ENCODE measurements around the gene PCDH8. TPM values are rescaled to one million over a fixed set of nuclear protein-coding genes. Genes with fewer than 3 reads are reported as not detected.

Gene PCDH8
- total and polyA plus RNA-seq, 3 experiments from 2014 or later = not detected

- POLR2A ChIA-PET = no interaction called here
- CTCF ChIA-PET = no interaction called here
- Histone ChIP-seq H3K36me3 (ENCODE audit: insufficient read depth, low read length) (no peaks in the 10 kb centered on the region), H3K4me1 (ENCODE audit: insufficient read depth, low read length) (peaks cover 17% of the 10 kb centered on the region), H3K9me3 (ENCODE audit: low read length) (no peaks in the 10 kb centered on the region), H3K4me3 (ENCODE audit: low read length) (no peak overlapping the region), H3K27ac (ENCODE audit: low read depth, low read length) (no peak overlapping the region), H3K27me3 (ENCODE audit: insufficient read depth, low read length, poor library complexity, severe bottlenecking) (peaks cover 39% of the 10 kb centered on the region)
- H3K4me1 Mint-ChIP-seq = peaks cover 27 to 43% (median 30%) of the 10 kb centered on the region in 3 donors
- H3K9me3 Mint-ChIP-seq = peaks cover 0 to 27% (median 12%) of the 10 kb centered on the region in 5 donors
- H3K27ac Mint-ChIP-seq = no peak overlapping the region
- no peak overlapping the region for H3K4me3 Mint-ChIP-seq
- peaks cover 54 to 65% of the 10 kb centered on the region in 2 donors for H3K27me3 Mint-ChIP-seq
- DNase-seq = no peak
- H3K36me3 Mint-ChIP-seq = no peaks in the 10 kb centered on the region
Measured at GRCh38 chr13:52847322-52847681, 1.1 kb downstream of the PCDH8 start.

DNA sequence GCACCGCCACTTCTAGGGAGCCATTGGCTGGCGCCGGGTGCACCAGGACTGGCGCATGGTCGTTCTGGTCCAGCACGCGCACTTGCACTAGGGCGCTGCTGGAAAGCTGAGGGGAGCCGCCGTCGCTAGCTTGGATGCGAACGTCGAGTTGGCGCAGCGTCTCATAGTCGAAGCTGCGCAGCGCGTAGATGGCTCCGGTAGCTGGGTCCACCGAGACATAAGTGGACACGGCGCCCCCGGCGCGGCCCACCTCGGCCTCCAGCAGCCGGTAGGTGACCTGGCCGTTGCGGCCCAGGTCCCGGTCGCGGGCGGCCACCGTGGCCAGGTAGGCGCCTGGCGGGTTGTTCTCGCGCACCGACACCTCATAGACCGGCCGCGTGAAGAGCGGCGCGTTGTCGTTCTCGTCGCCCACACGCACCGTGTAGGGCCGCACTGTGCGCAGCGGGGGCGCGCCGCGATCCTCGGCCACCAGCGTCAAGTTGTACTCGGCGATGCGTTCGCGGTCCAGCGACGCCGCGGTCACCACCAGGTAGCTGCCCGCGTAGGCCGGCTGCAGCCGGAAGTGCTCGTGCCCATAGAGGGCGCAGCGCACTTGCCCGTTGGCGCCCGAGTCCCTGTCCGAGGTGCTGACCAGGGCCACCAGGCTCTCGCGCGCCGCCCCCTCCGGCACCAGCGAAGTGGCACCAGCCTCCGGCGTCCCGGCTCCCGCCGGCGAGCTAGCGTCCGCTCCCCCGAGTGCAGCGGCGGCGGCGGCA, 1.7 kb downstream of the PCDH8 start:
- Mint-ChIP-seq H3K27me3 (peaks cover 50 to 63% of the 10 kb centered on the region in 2 donors), H3K4me3 (no peak overlapping the region), H3K36me3 (no peaks in the 10 kb centered on the region), H3K27ac (no peak overlapping the region), H3K4me1 (peaks cover 25 to 41% (median 27%) of the 10 kb centered on the region in 3 donors), H3K9me3 (peaks cover 0 to 26% (median 12%) of the 10 kb centered on the region in 5 donors)
- POLR2A ChIA-PET = no interaction called here
- H3K4me3 ChIP-seq (ENCODE audit: low read length) = no peak overlapping the region
- no peaks in the 10 kb centered on the region for H3K9me3 ChIP-seq (ENCODE audit: low read length)
- H3K4me1 ChIP-seq (ENCODE audit: insufficient read depth, low read length) = peaks cover 16% of the 10 kb centered on the region
- no peak for DNase-seq
- peaks cover 38% of the 10 kb centered on the region for H3K27me3 ChIP-seq (ENCODE audit: insufficient read depth, low read length, poor library complexity, severe bottlenecking)
- CTCF ChIA-PET = no interaction called here
- H3K36me3 ChIP-seq (ENCODE audit: insufficient read depth, low read length) = no peaks in the 10 kb centered on the region
- H3K27ac ChIP-seq (ENCODE audit: low read depth, low read length) = no peak overlapping the region

DNA sequence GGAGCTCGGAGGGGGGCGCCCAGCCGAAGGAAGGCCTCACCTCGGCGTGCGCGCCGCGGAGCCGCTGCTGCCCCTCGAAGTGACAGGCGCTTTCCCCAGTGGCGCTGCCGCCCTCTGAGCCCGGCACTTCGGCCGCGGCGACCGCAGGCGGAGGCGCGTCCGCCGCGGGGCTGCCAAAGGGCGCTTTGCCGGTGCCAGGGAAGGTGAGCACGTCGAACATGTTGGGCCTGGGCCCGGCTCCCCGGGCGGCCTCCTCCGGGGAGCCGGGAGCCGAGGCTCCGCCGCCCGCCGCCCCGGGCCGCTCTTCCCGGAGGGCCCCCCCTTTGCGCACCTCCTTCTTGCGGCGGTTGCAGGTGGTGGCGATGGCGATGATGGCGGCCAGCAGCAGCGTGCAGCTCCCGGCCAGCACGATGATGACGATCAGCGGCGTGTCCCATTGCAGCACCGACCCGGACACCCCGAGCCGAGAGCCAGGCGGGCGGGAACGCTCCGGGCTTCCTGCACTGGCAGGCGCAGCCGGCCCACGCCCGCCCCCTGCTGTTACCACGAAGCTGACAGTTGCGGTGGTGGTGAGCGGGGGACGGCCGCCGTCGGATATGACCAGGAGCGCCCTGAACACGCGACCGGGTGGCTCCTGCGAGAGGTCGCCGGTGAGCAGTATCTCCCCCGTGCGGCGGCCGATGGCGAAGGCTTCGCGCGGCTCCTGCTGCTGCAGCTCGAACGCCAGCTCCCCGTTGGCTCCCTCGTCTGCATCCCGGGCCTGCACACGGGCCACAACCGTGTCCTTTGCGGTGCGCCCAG, 2.5 kb downstream of the PCDH8 start:
- H3K4me3 ChIP-seq (ENCODE audit: low read length) = no peak overlapping the region
- H3K36me3 ChIP-seq (ENCODE audit: insufficient read depth, low read length) = no peaks in the 10 kb centered on the region
- H3K4me1 ChIP-seq (ENCODE audit: insufficient read depth, low read length) = peaks cover 9% of the 10 kb centered on the region
- DNase-seq = no peak
- peaks cover 32% of the 10 kb centered on the region for H3K27me3 ChIP-seq (ENCODE audit: insufficient read depth, low read length, poor library complexity, severe bottlenecking)
- no peak overlapping the region for H3K4me3 Mint-ChIP-seq
- H3K4me1 Mint-ChIP-seq = peaks cover 21 to 34% (median 23%) of the 10 kb centered on the region in 3 donors
- no peaks in the 10 kb centered on the region for H3K9me3 ChIP-seq (ENCODE audit: low read length)
- ChIA-PET CTCF (no interaction called here), POLR2A (no interaction called here)
- H3K27me3 Mint-ChIP-seq = peaks cover 46 to 63% of the 10 kb centered on the region in 2 donors
- peaks cover 0 to 24% (median 12%) of the 10 kb centered on the region in 5 donors for H3K9me3 Mint-ChIP-seq
- no peak overlapping the region for H3K27ac ChIP-seq (ENCODE audit: low read depth, low read length)
- H3K36me3 Mint-ChIP-seq = no peaks in the 10 kb centered on the region
- H3K27ac Mint-ChIP-seq = no peak overlapping the region

GRCh38 chr13:52845334-52845761, 3.1 kb downstream of the PCDH8 start:
- Mint-ChIP-seq H3K9me3 (peaks cover 0 to 21% (median 12%) of the 10 kb centered on the region in 5 donors), H3K4me1 (peaks cover 18 to 29% (median 20%) of the 10 kb centered on the region in 3 donors), H3K27me3 (peaks cover 41 to 60% of the 10 kb centered on the region in 2 donors), H3K4me3 (peak overlapping the region in 3 of 7 donors; percentile 12 to 59 (median 27)), H3K36me3 (no peaks in the 10 kb centered on the region), H3K27ac (no peak overlapping the region)
- Histone ChIP-seq H3K27ac (ENCODE audit: low read depth, low read length) (no peak overlapping the region), H3K4me3 (ENCODE audit: low read length) (no peak overlapping the region), H3K36me3 (ENCODE audit: insufficient read depth, low read length) (no peaks in the 10 kb centered on the region), H3K27me3 (ENCODE audit: insufficient read depth, low read length, poor library complexity, severe bottlenecking) (peaks cover 26% of the 10 kb centered on the region), H3K4me1 (ENCODE audit: insufficient read depth, low read length) (peaks cover 2% of the 10 kb centered on the region), H3K9me3 (ENCODE audit: low read length) (no peaks in the 10 kb centered on the region)
- DNase-seq = no peak
- CTCF ChIA-PET = no interaction called here
- POLR2A ChIA-PET = no interaction called here

DNA sequence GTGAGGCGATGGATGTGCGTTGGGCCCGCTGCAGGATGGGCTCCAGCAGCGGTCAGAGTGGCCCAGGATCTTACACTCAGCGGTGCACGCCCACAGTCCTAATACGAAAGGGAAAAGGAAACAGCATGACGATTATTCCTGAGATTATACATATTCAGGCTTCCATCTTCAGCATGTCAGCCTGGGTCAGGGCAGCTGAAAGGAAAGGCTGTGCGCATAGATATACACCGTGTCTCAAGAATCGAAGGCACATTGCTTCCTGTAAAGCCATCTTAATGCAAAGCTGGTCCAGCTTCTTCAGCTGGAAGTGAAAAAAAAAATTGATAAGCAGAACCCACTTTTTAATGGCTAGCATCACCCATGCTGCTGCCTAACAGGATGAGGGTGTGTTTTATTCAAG, 3.6 kb downstream of the PCDH8 start:
- no peak overlapping the region for H3K27ac Mint-ChIP-seq
- no peak overlapping the region for H3K4me3 ChIP-seq (ENCODE audit: low read length)
- H3K27me3 ChIP-seq (ENCODE audit: insufficient read depth, low read length, poor library complexity, severe bottlenecking) = peaks cover 21% of the 10 kb centered on the region
- H3K36me3 Mint-ChIP-seq = no peaks in the 10 kb centered on the region
- H3K9me3 ChIP-seq (ENCODE audit: low read length) = no peaks in the 10 kb centered on the region
- H3K4me1 ChIP-seq (ENCODE audit: insufficient read depth, low read length) = no peaks in the 10 kb centered on the region
- no peaks in the 10 kb centered on the region for H3K36me3 ChIP-seq (ENCODE audit: insufficient read depth, low read length)
- H3K9me3 Mint-ChIP-seq = peaks cover 0 to 17% (median 9%) of the 10 kb centered on the region in 5 donors
- peaks cover 13 to 24% (median 15%) of the 10 kb centered on the region in 3 donors for H3K4me1 Mint-ChIP-seq
- peaks cover 41 to 60% of the 10 kb centered on the region in 2 donors for H3K27me3 Mint-ChIP-seq
- H3K27ac ChIP-seq (ENCODE audit: low read depth, low read length) = no peak overlapping the region
- no peak for DNase-seq
- ChIA-PET CTCF (no interaction called here), POLR2A (no interaction called here)
- peak overlapping the region in 3 of 7 donors; percentile 12 to 69 (median 59) for H3K4me3 Mint-ChIP-seq

GRCh38 chr13:52842441-52842840, 6.0 kb downstream of the PCDH8 start:
- POLR2A ChIA-PET = no interaction called here
- Histone ChIP-seq H3K4me3 (ENCODE audit: low read length) (no peak overlapping the region), H3K4me1 (ENCODE audit: insufficient read depth, low read length) (no peaks in the 10 kb centered on the region), H3K27me3 (ENCODE audit: insufficient read depth, low read length, poor library complexity, severe bottlenecking) (peaks cover 10% of the 10 kb centered on the region), H3K36me3 (ENCODE audit: insufficient read depth, low read length) (no peaks in the 10 kb centered on the region), H3K27ac (ENCODE audit: low read depth, low read length) (no peak overlapping the region), H3K9me3 (ENCODE audit: low read length) (no peaks in the 10 kb centered on the region)
- Mint-ChIP-seq H3K9me3 (peaks cover 0 to 4% (median 0%) of the 10 kb centered on the region in 5 donors), H3K4me1 (peaks cover 0 to 10% (median 5%) of the 10 kb centered on the region in 3 donors), H3K27ac (no peak overlapping the region), H3K36me3 (no peaks in the 10 kb centered on the region), H3K27me3 (peaks cover 32 to 62% of the 10 kb centered on the region in 2 donors), H3K4me3 (no peak overlapping the region)
- CTCF ChIA-PET = no interaction called here
- DNase-seq = no peak

DNA sequence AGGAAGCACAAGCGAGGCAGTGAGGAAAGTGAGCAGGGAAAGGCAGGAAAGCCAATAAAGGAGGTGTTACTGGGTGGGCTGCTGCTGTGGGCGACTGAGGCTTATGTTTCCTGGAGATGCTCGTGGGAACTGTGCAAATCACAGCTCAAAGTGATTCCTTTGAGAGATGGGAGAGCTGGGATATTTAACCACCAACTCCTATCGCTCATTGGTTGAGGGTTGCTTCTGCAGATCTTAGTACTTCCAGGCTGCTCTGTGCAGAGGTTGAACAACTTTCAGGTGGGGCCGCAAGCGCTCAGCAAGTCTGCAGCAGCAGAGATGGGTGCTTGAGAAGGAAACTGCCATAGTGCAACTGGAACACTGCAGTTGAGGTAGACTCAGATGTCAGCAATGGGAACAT, 8.4 kb downstream of the PCDH8 start:
- ChIA-PET POLR2A (no interaction called here), CTCF (no interaction called here)
- Mint-ChIP-seq H3K4me1 (peaks cover 0 to 7% (median 5%) of the 10 kb centered on the region in 3 donors), H3K36me3 (no peaks in the 10 kb centered on the region), H3K4me3 (no peak overlapping the region), H3K27ac (no peak overlapping the region), H3K9me3 (peaks cover 0 to 4% (median 0%) of the 10 kb centered on the region in 5 donors), H3K27me3 (peaks cover 31 to 59% of the 10 kb centered on the region in 2 donors)
- Histone ChIP-seq H3K27me3 (ENCODE audit: insufficient read depth, low read length, poor library complexity, severe bottlenecking) (peaks cover 7% of the 10 kb centered on the region), H3K36me3 (ENCODE audit: insufficient read depth, low read length) (no peaks in the 10 kb centered on the region), H3K4me1 (ENCODE audit: insufficient read depth, low read length) (no peaks in the 10 kb centered on the region), H3K27ac (ENCODE audit: low read depth, low read length) (no peak overlapping the region), H3K9me3 (ENCODE audit: low read length) (no peaks in the 10 kb centered on the region), H3K4me3 (ENCODE audit: low read length) (no peak overlapping the region)
- no peak for DNase-seq

DNA sequence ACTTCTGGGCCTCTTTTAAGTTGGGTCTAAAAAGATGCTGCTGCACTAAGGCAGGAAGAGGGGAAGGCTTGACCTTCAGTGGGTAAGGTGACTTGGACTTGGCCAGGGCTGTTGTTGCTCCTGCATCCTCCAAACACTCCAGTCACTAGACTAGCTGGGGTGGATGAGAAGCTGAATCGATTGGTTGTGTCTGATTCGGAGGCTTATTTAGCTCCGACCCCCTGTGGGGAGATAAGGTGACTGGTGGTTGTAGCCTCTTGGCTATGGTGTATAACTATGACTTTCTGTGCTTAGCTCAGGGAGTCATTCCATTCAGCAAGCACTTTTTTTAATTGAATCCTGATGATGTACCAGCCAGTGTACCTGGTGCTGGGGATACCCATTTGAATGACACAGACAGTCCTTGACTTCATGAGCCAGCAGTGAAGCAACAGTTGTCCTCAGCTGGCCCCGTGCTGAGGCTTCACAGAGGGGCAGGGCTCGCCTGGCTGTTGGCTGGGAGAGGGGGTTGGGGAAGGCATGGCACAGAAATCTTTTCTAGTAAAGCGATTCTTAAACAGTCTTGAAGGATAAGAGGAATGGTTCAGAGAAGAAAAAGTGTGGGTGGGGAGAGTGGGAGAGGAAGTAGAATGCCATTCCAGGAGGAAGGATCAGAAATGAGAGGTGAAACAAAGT, 9.9 kb downstream of the PCDH8 start:
- CTCF ChIA-PET = no interaction called here
- no peaks in the 10 kb centered on the region for H3K36me3 Mint-ChIP-seq
- no peak overlapping the region for H3K27ac ChIP-seq (ENCODE audit: low read depth, low read length)
- H3K4me1 Mint-ChIP-seq = no peaks in the 10 kb centered on the region
- no peak overlapping the region for H3K4me3 ChIP-seq (ENCODE audit: low read length)
- H3K9me3 Mint-ChIP-seq = peaks cover 0 to 3% (median 0%) of the 10 kb centered on the region in 5 donors
- no peaks in the 10 kb centered on the region for H3K4me1 ChIP-seq (ENCODE audit: insufficient read depth, low read length)
- H3K9me3 ChIP-seq (ENCODE audit: low read length) = no peaks in the 10 kb centered on the region
- peaks cover 21 to 58% of the 10 kb centered on the region in 2 donors for H3K27me3 Mint-ChIP-seq
- no peaks in the 10 kb centered on the region for H3K36me3 ChIP-seq (ENCODE audit: insufficient read depth, low read length)
- DNase-seq = no peak
- POLR2A ChIA-PET = no interaction called here
- H3K4me3 Mint-ChIP-seq = no peak overlapping the region
- H3K27me3 ChIP-seq (ENCODE audit: insufficient read depth, low read length, poor library complexity, severe bottlenecking) = no peaks in the 10 kb centered on the region
- H3K27ac Mint-ChIP-seq = no peak overlapping the region
